Measurements from ENCODE around the gene KIF24.

Gene KIF24

GRCh38 chr9:34332076-34332964 lies 3.3 kb upstream of the KIF24 start:
- peak; percentile 80 for DNase-seq (ENCODE audit: low read depth)
- H3K4me3 ChIP-seq (ENCODE audit: low read depth, low read length): no peak overlapping the region
- TF ChIP-seq CTCF (conservative IDR thresholded peaks at IDR 0.05; ENCODE audit: low read depth, low read length): peak; percentile 70

- H3K4me3 ChIP-seq (ENCODE audit: low read depth, low read length): no peak overlapping the region
- DNase-seq (ENCODE audit: low read depth): no peak
- TF ChIP-seq CTCF (conservative IDR thresholded peaks at IDR 0.05; ENCODE audit: low read depth, low read length): no peak
Measured at GRCh38 chr9:34331196-34331595, 2.1 kb upstream of the KIF24 start.

- DNase-seq (ENCODE audit: low read depth): no peak
- no peak for TF ChIP-seq CTCF (conservative IDR thresholded peaks at IDR 0.05; ENCODE audit: low read depth, low read length)
- H3K4me3 ChIP-seq (ENCODE audit: low read depth, low read length): peak overlapping the region; percentile 87
Measured at GRCh38 chr9:34328500-34328986, 525 bp downstream of the KIF24 start.

GRCh38 chr9:34326690-34327089 lies 2.4 kb downstream of the KIF24 start:
- H3K4me3 ChIP-seq (ENCODE audit: low read depth, low read length): no peak overlapping the region
- DNase-seq (ENCODE audit: low read depth): no peak
- no peak for TF ChIP-seq CTCF (conservative IDR thresholded peaks at IDR 0.05; ENCODE audit: low read depth, low read length)

GRCh38 chr9:34322899-34323591 lies 6.0 kb downstream of the KIF24 start:
- DNase-seq (ENCODE audit: low read depth): no peak
- TF ChIP-seq CTCF (conservative IDR thresholded peaks at IDR 0.05; ENCODE audit: low read depth, low read length): no peak
- H3K4me3 ChIP-seq (ENCODE audit: low read depth, low read length): no peak overlapping the region

GRCh38 chr9:34321451-34321850 lies 7.6 kb downstream of the KIF24 start:
- no peak for TF ChIP-seq CTCF (conservative IDR thresholded peaks at IDR 0.05; ENCODE audit: low read depth, low read length)
- no peak for DNase-seq (ENCODE audit: low read depth)
- H3K4me3 ChIP-seq (ENCODE audit: low read depth, low read length): no peak overlapping the region
